GM18502 (cell line): ENCODE measurements around the gene RGS6.
A peak's percentile ranks its signal among the peaks of the same experiment; 100 is the strongest.

Experiments used
- ATAC-seq: cut with Tn5 transposase; IDR thresholded peaks from one replicate; pipeline ENCODE4 v1.9.1; 2021; ENCODE audit warnings: mild to moderate bottlenecking; ENCODE audit not compliant: unreplicated experiment, poor library complexity

The RGS6 gene

DNA sequence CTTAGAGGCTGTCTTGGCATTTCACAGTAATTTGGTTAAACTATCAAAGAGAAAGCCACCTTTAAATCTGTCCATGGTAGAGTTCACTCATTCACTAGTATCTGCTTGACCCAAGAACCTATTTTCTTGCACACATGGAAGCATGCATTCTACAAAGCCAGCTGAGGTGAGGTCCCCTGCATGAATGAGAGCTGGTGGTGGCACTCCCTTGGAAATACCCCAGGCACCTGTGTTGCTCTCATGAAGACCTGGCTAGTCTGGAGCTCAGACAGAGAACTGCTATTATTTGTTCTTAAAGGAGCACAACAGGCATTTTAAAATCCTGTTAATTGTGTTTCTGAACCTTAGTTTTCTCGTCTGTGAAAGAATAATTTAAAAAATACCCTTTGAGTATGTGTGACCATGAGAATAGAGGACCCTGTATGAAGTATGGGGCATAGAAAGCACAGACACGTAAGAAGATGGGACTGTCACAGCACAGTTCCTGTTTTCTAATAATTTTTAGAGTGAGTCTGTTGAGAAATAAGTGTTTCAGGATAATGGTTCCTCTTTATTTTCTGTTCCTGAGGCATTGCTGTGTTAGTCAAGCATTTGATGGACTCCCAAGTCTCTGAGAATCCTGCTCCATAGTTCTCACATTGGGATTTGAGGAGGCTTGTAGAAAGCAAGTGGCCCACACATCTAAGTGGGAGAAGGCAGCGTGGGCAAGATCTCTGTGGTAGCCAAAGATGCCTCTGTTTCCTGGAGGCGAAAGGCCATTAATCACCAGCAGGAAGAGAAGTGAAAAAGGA is 10.9 kb downstream of the RGS6 start:
- peak; percentile 48 for ATAC-seq

DNA sequence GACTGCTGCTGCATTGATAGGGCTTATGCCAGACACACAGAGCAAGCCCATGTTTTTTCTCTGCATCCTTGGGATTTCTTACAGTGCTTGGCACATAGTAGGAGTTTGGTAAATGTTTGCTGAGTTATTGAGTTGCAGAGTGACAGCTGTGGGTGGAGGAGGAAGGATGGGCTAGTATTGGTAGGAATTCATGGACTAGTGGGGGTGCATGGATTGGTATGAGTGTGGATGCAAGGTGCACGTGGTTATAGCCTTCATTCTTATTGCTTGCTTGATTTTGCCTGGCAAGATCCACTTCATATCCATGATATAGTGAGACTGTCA is 11.4 kb downstream of the RGS6 start:
- ATAC-seq, result peak; percentile 12

DNA sequence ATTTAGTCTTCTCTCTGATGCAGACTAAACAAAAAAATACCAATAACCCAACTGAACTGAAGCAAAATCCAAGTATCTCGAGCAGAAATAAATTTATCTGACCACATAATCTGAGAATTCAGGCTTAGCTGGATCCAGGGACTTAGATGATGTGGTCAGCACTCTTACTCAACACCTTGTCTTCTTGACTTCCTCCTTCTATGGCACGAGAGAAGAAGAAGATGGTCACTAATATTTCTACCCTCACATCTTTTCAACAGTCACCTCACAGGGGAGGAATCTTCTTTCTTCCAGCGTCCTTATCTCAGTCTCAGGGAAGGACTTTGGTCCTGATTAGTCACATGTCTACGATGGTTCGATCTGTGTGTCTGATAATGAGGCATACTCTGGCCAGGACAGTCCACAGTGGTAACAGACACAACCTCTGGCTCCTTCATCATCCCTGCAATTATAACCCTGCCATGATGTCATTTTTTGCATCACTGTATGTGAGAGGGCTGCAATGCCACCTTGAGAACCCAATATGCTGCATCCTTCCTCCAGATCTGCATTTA is 15.8 kb downstream of the RGS6 start:
- no peak for ATAC-seq

DNA sequence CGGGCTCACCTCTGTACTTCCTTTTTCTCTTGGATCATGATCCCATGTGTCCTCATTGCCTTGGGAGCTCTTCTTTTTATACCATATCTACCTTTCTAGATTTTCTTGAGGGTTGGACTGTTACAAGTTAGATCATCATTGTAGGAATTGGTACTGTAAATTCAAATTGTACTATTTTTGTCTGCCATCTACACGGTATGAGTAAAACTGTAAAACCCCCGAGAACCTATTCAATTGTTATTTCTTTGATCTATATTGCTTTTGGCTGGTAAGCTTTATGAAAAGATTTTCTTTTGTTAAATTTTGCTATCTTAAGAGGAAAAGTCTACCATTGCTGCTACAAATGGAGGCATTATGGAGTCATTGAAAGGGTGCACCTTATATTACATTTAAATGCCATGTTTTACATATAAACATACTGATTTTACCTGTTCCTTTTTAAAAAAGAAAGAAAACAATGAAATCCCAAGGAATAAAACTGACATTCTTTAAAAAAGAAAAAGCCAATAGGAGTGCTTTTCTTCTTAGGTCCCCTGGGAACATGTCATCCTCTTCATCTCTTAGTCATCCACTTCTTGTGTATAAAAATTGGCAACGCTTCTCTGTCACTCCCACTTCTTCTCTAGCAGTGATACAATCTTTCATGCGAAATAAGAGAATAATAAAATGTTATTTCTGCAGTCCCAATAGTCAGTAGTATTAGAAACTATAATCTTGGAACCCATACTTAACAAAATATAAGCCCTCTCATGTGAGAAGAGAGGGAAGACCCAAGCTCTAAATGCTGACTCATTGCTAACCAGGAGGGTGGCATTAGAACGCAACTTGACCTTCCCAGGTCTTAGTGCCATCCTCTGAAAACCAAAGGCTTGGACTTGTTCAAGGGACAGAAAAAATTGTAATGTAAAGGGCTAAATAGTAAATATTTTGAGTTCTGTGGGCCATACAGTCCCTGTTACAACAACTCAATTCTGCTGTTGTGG is 20.4 kb downstream of the RGS6 start:
- no peak for ATAC-seq

DNA sequence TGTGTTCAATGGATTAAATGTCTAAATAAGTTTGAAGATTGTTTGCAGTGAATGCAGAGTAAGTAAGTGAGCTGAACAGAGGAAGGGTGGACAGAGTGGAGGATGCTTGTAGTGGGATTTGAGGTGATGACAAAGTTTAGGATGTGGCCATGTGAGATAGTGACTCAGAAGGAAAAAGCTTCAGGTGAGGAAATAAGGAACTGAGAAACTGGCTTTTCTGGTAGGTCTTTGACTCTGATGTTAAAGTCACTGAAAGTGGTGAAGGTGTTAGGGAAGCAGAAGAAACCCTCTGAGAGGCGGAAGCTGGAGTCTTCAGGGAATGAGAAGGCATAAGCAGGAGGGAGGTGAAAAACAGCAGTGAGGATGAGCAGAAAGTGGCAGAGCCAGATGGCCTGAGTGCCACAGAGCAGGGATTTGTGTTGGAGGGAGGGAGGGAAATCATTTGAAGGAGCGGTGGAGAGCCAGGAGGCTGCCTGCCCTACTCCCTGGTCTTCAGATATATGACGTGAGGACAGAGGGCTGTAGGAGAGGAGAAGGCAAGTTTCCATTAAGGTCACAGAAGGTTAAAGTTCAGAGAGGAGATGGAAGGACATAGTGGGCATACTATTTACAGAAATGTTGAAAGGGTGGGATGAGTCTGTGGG is 24.8 kb downstream of the RGS6 start:
- ATAC-seq, result peak; percentile 83

DNA sequence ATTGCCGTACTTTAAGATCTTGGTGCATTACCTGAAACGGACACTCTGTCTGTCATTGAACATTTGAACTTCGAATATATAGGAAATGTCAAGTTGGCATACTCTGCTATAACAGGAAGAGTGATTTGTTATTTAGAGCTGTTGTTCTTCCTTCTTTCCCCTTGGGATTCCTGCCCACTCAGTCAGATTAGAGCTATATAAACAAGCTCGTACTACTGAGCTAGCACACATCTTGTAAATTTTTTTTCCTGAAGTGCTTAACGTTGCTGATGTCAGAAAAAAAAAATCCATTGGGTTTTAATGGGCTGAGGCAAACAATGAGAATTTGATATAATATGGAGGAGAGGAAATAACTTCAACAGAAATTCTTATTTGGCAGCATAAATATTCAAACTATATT is 26.8 kb downstream of the RGS6 start:
- no peak for ATAC-seq

DNA sequence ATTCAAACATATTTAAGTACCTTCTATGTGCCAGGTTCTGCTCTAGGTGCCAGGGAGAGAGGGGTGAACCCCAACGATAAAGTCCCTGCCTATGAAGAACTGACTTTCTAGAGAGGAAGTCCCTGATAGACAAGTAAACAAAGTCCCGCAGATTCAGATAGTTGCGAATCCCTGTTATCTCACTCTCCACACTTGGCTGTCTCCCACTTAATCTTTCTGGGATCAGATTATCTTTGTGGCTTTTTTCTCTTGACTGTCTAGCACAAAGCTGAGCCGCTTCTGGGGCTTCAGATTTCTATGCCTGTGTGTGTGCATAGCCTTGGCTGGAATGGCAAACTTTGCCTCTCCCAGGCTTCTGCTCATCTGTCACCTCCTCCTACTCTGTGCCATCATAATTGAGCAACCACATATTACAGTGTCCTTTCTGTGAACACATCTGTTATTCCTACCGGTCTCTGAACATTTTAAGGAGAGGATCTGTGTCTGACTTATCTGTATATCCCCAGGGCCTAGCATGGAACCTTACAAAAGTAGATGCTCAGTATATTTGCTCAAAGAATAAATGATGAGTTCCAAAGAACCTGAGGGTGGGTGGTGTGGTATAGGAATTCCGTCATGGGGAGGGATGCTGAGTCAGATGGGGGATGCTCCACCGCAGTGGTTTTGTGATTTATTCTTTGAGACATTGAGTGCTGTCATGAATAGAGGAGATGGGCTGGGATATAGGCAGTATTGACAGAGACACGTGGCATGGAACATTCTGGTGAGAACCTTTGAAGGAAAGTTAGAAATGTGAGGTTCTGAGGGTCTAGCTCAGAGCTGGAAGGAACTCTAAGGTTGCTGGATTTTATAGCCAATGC is 28.5 kb downstream of the RGS6 start:
- ATAC-seq, result no peak

DNA sequence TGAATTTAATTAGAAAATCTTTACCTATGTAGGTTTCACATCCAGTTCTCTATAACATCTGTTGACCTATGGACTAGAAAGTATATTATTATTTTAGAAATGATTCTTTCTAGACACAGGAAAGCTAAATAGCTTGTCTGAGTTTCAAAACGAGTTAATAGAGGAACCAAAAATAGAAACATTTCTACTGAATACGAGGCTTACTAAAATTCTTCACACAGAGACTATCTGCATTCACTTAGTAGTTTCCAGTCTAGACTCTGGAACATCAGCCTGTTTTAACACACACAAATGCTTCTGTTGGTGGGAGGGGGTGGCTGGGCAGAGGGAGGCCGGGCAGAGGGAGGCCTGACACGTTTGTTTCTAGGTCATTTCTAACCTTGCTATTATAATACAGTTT is 29.7 kb downstream of the RGS6 start:
- no peak for ATAC-seq

DNA sequence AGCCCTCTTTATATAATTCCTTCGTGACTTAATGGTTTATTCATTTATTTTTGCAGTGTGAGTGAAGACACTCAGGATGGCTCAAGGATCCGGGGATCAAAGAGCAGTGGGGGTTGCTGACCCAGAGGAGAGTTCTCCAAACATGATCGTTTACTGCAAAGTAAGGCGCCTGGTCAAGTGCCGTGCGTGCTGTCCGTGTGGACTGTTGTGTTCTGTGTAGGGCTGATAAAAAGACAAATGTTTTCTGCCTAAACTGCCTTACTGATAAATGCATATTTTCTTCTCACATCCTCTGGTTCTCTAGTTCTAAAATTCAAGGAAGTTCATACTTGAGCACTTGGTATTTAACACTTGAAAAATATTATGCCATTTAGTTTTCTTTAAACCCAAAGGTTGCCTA is 32.5 kb downstream of the RGS6 start:
- no peak for ATAC-seq

DNA sequence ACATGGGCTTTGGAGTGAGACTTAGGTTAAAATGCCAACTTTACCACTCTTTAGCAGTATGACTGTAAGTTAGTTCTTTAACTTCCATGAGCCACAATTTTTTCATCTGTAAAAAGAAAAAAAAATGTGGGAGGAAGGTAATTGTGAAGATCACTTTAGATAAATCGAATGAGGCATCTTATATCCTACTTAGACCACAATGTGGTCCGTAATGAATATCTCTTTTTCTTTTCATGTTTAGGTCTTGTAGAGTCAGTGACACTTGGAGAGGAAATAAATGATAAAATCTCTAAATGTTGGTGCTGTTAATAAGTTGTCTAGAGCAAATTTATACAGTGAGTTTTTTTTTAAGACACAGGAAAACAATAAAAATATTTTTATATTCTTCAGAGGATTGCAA is 34.3 kb downstream of the RGS6 start:
- ATAC-seq, result no peak

DNA sequence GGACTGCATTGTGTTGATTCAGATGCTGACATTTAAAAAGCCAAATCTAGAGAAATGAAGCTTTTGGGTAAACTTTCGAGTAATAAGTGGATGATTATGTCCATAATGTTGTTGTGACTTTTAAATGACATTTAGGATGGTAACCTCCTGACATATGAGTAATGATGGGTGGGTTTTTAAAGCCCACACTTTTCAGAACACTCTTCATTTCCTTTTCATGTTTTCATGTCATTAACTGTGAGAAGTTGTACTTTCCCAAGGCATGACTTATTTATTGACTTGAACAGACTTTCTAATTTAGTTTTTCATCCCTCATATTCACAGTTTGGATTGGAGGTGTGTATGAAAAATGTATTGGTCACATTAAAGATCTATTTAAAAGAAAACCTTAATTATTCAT is 35.5 kb downstream of the RGS6 start:
- ATAC-seq, result no peak

DNA sequence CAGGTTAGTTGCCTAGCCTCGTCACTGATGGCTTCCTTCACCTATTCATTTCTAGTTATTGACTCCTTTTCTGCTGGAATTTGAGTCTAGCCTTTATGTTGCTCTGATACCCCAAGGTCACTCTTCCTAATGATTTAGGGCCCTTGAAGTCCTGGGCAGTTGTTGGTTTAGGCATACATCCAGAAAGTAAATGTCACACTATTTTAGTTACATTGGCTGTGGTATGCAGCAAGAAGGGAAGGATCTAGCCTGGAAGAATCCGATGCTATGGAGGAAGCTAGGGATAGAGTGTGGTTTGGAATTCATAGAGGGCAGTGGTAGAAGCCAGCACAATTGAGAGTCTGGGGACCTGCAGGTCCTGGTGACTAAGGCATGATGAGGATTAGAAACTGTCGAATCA is 38.0 kb downstream of the RGS6 start:
- ATAC-seq, result no peak

DNA sequence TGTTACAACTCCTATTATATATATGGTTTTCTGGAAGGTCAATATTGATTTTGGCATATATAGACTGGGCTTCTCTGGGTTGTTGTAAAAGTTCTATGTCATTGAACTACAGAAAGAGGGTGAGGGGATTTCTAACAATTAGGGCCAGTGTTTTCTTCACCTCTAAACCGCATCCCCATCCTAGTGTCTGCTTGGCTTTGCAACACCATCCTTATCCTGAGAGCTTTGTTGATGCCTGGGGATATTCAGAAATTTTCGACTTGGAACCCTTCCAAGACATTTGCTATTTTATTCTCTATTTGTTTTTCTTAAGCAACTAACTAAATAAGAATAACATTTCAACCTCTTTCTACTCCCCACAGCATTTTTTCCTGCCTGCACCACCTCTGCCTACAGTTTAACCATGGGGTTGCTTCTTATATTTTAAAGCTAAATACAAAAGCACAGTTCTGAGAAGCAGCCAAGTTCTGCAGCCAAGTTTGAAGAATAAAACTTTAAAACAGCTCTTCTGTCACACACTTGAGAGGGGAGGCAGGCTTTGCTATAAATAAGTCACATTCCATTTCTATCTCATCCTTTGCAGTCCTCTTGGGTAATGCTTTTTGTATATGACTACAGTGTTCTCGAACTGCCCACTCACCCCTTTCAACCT is 53.4 kb downstream of the RGS6 start:
- no peak for ATAC-seq

DNA sequence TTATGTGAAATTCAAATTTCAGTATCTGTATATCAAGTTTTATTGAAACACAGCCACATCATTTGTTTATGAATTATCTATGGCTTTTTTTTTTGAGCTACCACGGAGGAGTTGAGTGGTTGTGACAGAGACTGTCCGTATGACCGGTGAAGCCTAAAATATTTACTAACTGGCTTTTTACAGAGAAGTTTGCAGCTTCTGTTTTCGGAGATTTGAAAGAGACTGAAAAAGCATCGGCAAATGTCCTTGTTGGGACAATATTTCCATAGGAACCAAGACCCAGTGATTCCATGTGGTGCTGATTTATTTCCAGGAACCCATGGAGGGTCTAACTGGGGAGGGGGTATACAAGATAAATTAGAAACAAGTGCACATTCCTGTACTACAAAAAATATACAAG is 56.2 kb downstream of the RGS6 start:
- ATAC-seq, result no peak

DNA sequence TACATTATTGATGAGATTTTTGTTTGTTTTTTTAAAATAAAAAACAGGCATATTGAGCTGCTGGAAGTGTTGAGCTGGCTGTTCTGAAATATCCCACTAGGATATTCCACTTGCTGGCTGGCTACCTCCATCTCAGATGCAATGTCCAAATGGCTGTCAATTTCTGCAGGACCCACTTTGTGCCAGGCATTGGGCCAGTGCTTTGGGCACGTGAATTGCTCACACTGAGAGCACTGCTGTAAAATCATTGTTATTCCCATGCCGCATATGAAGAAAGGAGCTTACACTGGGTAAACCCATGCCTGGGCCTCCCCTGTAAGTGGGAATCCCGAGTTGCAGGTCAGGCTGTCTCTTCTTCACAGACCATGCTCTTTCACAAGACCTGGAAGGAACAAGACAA is 56.7 kb downstream of the RGS6 start:
- ATAC-seq, result no peak

DNA sequence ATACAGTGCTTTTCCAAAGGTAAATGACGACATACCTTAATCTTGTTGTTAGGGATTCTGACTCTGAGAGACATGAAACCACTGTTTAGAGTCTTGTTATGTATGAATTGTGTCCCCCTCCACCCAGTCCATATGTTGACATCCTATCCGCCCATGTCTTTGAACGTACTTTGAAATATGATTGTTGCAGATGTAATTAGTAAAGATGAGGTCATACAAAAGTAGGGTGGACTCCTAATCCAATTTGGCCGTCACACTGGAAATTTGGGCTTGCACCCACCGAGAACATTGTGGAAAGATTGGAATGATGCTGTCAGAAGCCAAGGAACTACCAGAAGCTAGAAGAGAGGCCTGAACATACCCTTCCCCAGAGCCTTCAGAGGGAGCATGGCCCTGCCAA is 62.2 kb downstream of the RGS6 start:
- no peak for ATAC-seq

DNA sequence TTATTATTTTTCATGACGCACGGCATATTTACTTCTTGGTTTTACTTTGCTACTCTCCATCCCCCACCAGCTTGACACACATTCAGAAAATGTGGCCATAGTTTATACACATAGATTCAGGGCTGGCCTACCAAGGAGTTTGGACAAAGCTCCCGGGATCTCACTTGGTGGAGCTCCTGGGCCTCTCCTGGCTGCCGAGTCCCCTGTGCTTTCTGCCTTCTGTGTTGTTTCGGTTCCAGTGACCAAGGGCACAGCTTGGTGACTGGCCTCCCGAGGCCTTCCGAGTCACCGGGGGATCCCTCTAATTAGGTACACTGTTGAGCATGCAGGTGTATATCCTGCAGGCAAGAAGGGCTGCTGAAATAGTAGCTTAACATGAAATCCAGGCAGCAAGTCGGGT is 63.5 kb downstream of the RGS6 start:
- no peak for ATAC-seq

DNA sequence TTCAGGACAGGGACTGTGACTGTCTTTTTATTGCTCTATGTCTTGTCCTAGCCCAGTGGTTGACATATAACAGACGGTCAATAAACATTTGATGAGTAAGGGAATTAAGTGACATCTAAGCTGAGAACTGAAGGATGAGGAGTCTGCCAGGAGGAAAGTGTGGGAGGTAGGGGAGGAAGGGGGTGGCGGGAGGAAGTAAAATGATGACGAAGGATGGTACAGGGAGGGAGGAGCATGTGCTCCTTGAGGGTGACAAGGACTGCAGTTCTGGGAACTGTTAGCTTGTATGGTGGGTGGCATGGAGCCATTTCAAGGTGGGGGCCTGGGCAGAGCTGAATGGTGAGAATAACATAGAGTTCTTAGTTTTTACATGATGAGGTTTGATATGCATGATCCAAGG is 64.4 kb downstream of the RGS6 start:
- no peak for ATAC-seq

DNA sequence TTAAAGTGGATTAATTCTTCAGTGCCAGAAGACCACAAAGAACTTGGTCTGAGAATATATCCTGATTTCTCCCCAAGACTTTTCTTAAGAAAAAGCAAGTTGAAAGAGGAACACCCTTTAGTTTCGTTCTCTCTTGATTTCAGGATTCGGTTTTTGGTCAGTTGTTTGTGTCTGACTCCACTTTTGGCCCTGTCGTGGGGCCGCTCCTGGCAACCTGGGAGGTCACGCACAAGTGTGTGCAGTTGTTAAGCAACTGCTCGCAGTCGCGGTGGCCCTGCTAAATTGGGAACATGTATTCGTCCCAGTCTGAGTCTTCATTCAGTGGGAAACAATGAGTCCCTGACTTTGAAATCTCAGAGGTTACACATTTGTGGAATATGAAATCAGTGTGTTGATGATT is 68.7 kb downstream of the RGS6 start:
- ATAC-seq, result no peak
